Head of caudate nucleus (tissue), 42 donors: ENCODE measurements around the gene UCP3.

Source experiments
- DNase-seq, 42 donors: peaks; one replicate each; pipeline versions ENCODE4 v3.0.0 to v3.0.0-alpha.2; 2020 to 2021; ENCODE audit warnings: mixed read lengths in 7 of 42
- intact Hi-C: fragments of 100-400 bp; cut with DNase I; formaldehyde crosslinking; loops from one replicate; pipeline ENCODE4 v1.15.0; 2022

Gene UCP3

DNA sequence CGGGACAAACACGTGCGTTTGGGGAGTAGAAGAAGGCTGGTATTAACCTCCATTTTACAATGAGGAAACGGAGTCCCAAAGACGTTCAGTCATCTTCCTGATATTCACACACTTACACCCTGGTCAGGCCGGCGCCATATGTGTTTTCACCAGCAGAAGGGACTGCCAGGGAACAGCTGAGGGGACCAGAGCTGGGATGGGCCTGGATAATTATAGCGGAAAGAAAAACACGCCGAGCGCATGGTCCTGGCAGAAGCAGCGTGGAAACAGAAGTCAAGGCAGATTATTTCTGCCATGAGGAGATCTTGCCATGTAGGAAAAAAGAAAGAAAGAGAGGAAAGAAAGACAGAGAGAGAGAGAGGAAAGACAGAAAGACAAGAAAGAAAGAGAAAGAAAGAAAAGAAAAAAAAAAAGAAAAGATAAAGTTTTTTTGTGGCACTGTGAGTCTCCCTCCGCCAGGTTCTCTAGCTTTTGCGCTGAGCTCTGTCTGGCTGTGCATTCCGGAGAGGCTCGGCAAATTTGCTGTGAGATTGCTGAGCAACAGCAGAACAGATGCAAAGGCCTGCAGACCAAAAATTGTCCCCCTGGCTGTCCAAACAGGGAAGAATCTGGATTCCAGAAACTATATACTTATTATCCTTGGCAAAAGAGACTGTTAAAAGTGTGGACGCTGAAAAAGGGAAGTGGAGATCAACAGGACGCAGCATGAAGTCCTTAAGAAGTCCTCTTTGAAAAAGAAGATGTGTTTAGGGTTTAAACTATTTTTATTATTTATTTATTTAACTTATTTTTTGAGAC lies 24.9 kb downstream of the UCP3 start:
- DNase-seq: no peak
- intact Hi-C loops: loop anchor here (5.0 kb wide), 1 partner anchor 183 kb away; no protein-coding TSS in a partner anchor

DNA sequence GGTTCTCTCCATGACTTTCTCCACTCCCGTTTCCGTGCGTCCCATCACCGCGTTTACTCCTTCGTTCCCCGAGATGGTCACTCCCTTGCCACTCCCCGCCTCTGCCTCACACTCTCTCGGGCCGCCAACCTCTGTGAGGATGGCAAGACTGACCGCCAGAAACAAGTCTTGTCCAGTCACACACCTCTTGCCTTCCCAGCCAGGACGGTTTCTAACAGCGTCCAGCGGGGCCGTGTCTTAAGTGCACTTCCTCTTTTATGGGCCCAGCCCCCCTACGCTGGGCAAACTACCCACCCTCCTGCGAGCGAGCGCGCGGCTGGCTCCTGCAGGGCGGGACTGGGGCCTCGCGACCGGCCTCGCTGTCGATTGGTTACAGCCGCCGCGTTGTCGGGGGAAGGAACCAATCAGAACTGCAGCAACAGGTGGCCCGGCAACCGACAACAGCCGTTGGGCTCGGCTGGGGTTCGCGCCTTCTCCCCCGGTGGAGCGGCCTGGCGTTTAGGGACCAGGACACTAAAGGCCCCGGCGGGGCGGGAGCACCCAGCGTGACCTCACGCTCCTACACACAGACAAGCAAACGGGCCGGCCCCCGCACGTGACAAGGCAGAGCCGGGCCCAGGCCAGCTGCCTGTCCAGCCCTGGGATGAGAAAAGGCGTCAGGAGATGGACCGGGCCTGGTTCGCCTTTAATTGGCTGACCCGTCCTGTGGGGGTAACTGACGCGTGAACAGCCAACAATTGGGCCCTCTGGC lies 25.7 kb downstream of the UCP3 start:
- intact Hi-C loops: loop anchor here (5.0 kb wide), 1 partner anchor 184 kb away; no protein-coding TSS in a partner anchor
- DNase-seq: peak; percentile 89 to 97 (median 95)

DNA sequence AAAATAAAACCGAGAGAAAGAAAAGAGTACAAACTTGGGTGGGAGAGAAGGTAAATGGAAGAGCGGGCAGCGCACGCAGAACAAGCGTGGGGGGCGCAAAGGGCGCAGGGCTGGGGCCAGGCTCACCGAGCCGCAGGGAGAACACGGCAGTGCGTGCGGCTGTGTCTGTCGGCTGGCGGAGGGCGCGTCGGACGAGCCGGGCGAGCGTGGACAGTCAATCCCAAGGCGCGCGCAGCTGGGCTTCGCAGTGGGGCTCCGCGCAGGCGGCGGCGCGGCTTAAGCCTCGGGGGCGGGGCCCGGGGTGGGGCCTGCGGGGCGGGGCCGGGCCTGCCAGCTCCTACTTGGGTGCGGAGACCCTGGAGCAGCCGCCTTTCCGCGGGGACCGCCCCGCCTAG lies 26.3 kb downstream of the UCP3 start, which contains the start of gene UCP2:
Gene UCP2, minus strand, starts transcription at position 249 of the 395 bp plus-strand sequence. CDS start 4,465 bp downstream, outside the sequence.
- DNase-seq: peak in 41 of 42 donors; percentile 55 to 93 (median 81)
- intact Hi-C loops: loop anchor here (5.0 kb wide), 1 partner anchor 185 kb away; no protein-coding TSS in a partner anchor

DNA sequence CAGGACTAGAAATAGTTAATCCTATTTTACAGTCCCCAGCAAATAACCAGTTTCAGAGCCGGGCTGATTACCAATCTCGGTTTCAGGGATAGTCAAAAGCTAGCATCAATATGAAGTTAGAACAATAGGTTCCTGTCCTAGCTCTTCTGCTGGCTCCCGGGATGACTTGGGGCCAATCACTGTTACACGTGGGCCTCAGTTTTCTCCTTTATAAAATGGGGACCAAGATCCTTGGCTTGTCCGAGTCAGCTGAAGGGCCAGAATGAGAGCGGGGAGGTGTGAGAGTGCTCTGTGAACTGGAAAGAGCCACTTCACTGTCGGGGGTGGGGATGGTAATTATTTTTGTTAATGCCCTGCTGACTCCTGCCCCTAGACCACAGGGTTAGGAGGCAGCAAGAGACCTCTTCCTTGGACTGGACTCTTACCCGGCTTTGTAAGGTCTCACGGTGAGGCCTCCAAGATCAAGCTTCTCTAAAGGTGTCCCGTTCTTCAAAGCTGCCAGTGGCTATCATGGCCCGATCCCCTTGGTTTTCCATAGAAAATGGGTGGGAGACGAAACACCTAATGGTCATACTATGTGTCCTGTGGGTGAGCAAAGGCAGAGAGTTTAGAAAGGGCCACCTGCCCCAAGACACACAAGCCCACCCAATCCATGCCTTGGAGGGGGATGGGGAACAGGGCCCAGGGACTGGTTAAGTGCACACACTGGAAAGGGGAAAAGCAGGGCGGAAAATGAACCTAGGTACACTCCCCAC lies 27.7 kb downstream of the UCP3 start:
- intact Hi-C loops: loop anchor here (5.0 kb wide), 1 partner anchor 186 kb away; no protein-coding TSS in a partner anchor

DNA sequence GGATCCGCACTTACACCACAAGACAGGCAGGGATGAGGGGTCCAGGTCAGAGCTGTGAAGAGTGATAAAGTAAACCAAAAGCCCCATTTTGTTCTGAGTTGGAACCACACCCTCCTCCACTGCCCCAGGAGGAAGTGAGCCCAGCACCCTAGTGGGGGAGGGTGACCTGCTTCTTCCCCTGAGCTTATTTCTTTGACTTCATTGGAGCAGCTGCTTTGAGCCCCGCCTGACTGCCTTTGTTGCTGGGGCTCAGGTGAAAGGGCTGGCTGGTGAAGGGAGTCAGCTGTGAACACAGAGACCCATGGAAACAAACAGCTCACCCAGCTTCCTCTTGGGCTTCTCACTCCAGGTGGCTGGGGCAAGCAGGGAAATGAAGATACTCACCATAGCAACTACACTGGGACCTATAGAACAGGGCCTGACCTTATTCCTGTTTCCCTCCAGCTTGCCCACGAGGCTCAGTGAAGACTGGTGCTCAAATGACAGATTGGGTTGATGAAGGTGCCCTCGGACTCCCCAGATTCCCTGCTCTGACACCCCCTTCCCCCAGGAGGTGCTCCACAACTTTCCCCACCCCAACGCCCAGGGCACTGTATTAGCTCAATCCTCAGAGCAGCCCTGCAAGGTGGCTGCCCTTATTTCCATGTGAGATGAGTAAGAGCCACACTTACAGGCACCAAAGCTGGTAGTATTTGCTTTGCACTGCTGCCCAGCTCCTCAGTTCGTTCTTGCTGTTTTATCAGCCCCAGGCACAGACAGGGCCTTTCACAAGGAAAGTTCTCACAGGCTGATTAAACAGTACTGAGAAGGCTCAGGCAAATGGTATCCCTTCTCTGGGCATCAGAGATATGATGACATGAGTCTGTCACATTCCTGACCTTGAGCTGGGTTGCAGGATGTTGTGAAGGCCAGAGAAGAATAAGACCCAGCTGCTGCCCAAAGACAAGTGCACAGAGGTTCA lies 28.6 kb downstream of the UCP3 start:
- DNase-seq: peak in 9 of 42 donors; percentile 6 to 55 (median 35)
- intact Hi-C loops: loop anchor here (5.0 kb wide), 1 partner anchor 187 kb away; no protein-coding TSS in a partner anchor

More for the DNA sequence above, 27.7 kb downstream of the UCP3 start:
- no peak for DNase-seq

GRCh38 chr11:73978576-73979086 lies 30.3 kb downstream of the UCP3 start:
- DNase-seq: no peak
- intact Hi-C loops: no loop called here

DNA sequence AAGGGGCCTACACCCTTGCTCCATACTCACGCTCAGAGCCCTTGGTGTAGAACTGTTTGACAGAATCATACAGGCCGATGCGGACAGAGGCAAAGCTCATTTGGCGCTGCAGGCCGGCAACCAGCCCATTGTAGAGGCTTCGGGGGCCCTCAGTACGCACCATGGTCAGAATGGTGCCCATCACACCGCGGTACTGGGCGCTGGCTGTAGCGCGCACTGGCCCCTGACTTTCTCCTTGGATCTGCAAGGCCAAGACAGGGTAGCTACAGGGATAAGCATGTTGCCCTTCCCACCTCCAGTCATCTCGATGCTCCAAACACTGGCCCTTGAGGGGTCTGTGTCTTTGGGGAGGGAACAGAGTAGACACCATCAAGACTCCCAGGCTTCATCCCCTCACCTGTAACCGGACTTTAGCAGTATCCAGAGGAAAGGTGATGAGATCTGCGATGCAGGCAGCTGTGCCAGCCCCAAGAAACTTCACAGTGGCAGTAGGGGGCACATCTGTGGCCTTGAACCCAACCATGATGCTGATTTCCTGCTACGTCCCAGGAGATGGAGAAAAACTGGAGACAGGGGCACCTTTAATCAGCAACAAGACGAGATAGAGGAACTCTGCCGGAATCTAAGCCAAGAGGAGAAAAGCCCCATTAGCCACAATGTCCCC lies 30.9 kb downstream of the UCP3 start:
- intact Hi-C loops: no loop called here
- DNase-seq: no peak

- no peak for DNase-seq
- intact Hi-C loops: no loop called here
These were observed 32.3 kb downstream of the UCP3 start for GRCh38 chr11:73976451-73977151.

GRCh38 chr11:73975479-73975757 lies 33.5 kb downstream of the UCP3 start:
- intact Hi-C loops: no loop called here
- no peak for DNase-seq

DNA sequence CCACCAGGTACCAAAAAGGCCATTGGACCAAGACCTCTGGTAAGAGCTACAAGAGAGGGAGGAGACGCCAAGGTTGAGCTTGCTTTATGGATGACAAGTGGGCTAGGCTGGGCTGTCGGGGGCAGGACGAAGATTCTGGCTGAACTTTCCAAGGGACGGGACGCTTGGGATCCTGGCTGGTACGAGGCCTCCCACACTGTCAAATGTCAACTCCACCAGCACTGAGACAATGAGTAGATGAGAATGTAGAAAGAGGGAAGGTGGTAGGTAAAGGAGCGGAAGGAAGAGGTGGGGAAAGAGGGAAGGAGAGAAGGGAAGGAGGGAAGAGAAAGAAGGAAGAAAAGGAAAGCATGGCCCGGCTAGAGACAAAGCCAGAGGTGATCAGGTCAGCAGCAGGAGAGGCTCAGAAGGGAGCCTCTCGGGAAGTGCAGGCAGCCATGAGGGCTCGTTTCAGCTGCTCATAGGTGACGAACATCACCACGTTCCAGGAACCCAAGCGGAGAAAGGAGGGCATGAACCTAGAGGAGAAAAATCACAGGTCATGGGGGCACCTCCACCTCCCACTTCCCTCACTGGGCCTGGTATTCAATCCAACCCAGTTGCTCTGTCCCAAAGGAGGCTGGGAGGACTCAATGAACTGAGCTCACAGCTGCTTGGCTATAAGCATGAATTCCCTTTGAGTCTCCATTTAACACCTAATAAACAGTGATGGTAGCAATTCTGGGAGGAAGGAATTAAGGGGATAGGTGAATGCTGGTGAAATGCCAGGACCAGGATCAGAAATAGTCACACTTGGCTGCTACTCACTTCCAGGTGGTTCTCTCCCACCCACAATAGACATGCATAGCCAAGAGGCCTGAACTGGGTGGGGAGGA lies 34.0 kb downstream of the UCP3 start:
- no peak for DNase-seq
- intact Hi-C loops: no loop called here

DNA sequence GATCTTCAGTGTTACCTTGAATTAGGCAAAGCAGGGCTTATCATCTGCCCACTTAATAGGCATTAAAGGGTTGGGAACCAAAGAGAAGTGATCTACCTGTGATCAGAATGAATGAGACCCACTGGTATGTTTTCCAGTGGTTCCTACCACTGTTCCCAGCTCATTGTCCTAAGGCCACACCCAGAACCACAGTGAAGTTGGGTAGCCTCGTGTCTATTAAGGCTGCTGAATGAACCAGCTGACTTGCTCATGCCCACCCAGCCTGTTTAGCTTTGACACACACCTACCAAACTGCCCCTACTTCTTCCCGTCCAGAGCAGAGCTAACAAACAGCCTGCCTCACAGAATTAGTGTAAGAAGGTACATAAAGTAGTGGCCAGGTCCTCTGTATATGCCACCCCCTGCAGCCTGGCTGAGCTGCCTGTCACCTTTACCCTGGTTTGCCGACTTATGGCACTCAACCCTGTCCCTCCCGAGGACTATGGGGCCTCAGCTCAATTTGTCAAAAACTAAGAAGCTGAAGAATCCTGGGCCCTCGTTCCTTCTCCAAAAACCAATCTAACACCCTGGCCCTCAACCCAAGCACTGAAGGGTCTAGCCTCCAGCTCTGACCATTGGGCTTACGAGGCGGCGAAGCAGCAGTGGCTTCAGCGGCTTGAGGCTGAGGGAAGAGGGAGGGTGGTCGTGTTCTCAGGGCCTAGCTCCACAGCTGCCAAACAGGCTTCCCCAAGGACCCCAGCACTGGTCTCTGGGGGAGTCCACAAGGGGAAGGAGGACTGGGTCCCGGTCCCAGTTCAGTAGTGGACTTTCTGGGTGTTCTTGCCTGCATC lies 36.0 kb downstream of the UCP3 start:
- no peak for DNase-seq
- intact Hi-C loops: no loop called here

- DNase-seq: no peak
- intact Hi-C loops: no loop called here
These were observed 36.7 kb downstream of the UCP3 start for GRCh38 chr11:73972187-73972586.

DNA sequence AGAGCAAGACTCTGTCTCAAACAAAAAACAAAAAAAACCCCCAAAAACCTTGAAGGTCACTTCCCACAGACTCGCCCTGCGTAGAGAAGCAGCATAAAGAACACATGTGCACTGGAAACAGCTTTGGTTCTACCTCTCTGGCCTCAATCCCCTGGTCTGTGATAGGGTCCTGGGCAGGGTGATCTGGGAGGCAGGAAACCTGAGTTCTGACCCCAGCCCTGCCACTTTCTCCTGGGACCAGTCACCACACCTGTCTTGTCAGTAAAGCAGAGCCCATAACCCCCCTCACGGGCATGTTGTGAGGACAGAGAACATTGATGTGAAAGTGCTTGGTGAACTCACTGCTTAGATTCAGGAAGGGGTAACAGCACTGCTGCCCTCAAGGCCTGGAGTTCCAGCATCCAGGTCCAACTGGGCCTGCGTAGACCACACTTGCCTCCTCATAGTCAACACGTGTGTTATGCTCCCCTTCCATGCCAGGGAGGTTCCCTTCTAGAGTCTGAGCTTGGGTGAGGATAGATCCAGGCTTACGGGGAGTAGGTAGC lies 37.6 kb downstream of the UCP3 start:
- intact Hi-C loops: no loop called here
- peak in 1 of 42 donors; percentile 0 for DNase-seq

GRCh38 chr11:73969991-73970800 lies 38.7 kb downstream of the UCP3 start:
- no peak for DNase-seq
- intact Hi-C loops: no loop called here
